ENCODE measurements around the gene LTBP2. TPM values are rescaled to one million over a fixed set of nuclear protein-coding genes. Genes with fewer than 3 reads are reported as not detected.

LTBP2 gene
- total and polyA plus RNA-seq, 2 of the 13 experiments (the other 11 are each of a cell fraction or from before 2014, with no cell fraction given), result 0.20 to 0.41 TPM

GRCh38 chr14:74457565-74457895, 154.5 kb downstream of the LTBP2 start:
- Histone ChIP-seq H3K4me3 (replicated peaks in 1 of 3; ENCODE audit: insufficient read depth in 1 of 3, low read depth in 2 of 3, low read length in 3 of 3) (no peak overlapping the region), H3K4me1 (ENCODE audit: insufficient read depth, low read length) (no peaks in the 10 kb centered on the region), H3K9ac (ENCODE audit: insufficient read depth, low read depth, low read length) (no peak overlapping the region), H3K9me3 (ENCODE audit: low read length) (no peaks in the 10 kb centered on the region), H3K4me2 (ENCODE audit: low read depth, low read length) (no peak overlapping the region), H2AFZ (ENCODE audit: low read length) (no peak overlapping the region), H3K27ac (ENCODE audit: extremely low read length, insufficient read depth, low read length) (no peak overlapping the region), H3K36me3 (replicated peaks in 1 of 2; ENCODE audit: control insufficient read depth in 1 of 2, insufficient read depth in 2 of 2, low read length in 2 of 2) (no peaks in the 10 kb centered on the region), H3K79me2 (ENCODE audit: insufficient read depth, low read length) (no peaks in the 10 kb centered on the region), H3K27me3 (ENCODE audit: control insufficient read depth in 1 of 2, insufficient read depth in 2 of 2, low read length in 2 of 2) (no peaks in the 10 kb centered on the region), H4K20me1 (ENCODE audit: insufficient read depth, low read length) (no peaks in the 10 kb centered on the region)
- FAIRE-seq, result no peak
- TF ChIP-seq SIX1 (CRISPR knock-in tag; IDR thresholded peaks at IDR 0.05; ENCODE audit: borderline replicate concordance) (no peak), SMAD1 (CRISPR knock-in tag; IDR thresholded peaks at IDR 0.05; ENCODE audit: borderline replicate concordance, low read depth) (no peak), TGIF2 (CRISPR knock-in tag; IDR thresholded peaks at IDR 0.05) (no peak), ZNF784 (CRISPR knock-in tag; IDR thresholded peaks at IDR 0.05; ENCODE audit: borderline replicate concordance) (no peak), SIN3A (IDR thresholded peaks at IDR 0.05; ENCODE audit: borderline replicate concordance, low read depth, low read length) (no peak), TFDP1 (CRISPR knock-in tag; IDR thresholded peaks at IDR 0.05; ENCODE audit: borderline replicate concordance) (no peak), WIZ (CRISPR knock-in tag; IDR thresholded peaks at IDR 0.05) (no peak), TP53 (CRISPR knock-in tag; conservative IDR thresholded peaks at IDR 0.05) (no peak), ZNF138 (CRISPR knock-in tag; IDR thresholded peaks at IDR 0.05; ENCODE audit: low read depth) (no peak), ZNF570 (CRISPR knock-in tag; IDR thresholded peaks at IDR 0.05; ENCODE audit: borderline replicate concordance) (no peak), AHR (CRISPR knock-in tag; IDR thresholded peaks at IDR 0.05) (no peak), ZNF713 (CRISPR knock-in tag; IDR thresholded peaks at IDR 0.05) (no peak)
- TF ChIP-seq, protein P1, sequence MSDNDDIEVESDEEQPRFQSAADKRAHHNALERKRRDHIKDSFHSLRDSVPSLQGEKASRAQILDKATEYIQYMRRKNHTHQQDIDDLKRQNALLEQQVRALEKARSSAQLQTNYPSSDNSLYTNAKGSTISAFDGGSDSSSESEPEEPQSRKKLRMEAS (IDR thresholded peaks at IDR 0.05), result no peak
- TF ChIP-seq, protein P2, sequence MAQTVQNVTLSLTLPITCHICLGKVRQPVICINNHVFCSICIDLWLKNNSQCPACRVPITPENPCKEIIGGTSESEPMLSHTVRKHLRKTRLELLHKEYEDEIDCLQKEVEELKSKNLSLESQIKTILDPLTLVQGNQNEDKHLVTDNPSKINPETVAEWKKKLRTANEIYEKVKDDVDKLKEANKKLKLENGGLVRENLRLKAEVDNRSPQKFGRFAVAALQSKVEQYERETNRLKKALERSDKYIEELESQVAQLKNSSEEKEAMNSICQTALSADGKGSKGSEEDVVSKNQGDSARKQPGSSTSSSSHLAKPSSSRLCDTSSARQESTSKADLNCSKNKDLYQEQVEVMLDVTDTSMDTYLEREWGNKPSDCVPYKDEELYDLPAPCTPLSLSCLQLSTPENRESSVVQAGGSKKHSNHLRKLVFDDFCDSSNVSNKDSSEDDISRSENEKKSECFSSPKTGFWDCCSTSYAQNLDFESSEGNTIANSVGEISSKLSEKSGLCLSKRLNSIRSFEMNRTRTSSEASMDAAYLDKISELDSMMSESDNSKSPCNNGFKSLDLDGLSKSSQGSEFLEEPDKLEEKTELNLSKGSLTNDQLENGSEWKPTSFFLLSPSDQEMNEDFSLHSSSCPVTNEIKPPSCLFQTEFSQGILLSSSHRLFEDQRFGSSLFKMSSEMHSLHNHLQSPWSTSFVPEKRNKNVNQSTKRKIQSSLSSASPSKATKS (CRISPR knock-in tag; IDR thresholded peaks at IDR 0.05), result no peak
- no peak for DNase-seq (ENCODE audit: low spot score)
- intact Hi-C loops (cut with micrococcal nuclease; ENCODE audit: unreplicated experiment) (no loop called here), in situ Hi-C loops (cut with HindIII; ENCODE audit: extremely low pct_ligation_motif_present, low pct_unique_long_range_greater_than_20kb) (no loop called here)
- ATAC-seq, result no peak
- ChIA-PET CTCF (ENCODE audit: low intra/inter-chr PET ratio, low total read pairs) (no interaction called here), POLR2A (no interaction called here)
- 36% methylated on average over 4 of the region's 4 CpGs for WGBS (ENCODE audit: low lambda C conversion rate)
- BruUV-seq (replicated peaks), result no TSS peak

All from HepG2 (cell line).